Endothelial cell of umbilical vein (primary cell): ENCODE data around the gene FAM124B.

Experiments used
- CTCF ChIP-seq, 2 donors: IDR thresholded peaks; 1 replicate in 1 of 2; 2 replicates in 1 of 2; pipeline ENCODE4 v1.5.1; 2011; ENCODE audit warnings: low read length in 2 of 2, mild to moderate bottlenecking in 2 of 2, moderate library complexity in 2 of 2, control low read depth in 1 of 2, inconsistent platforms in 1 of 2, low read depth in 1 of 2; ENCODE audit not compliant: insufficient read depth in 1 of 2; ENCODE audit errors: extremely low read depth in 1 of 2
- EZH2 ChIP-seq: IDR thresholded peaks from 2 replicates; pipeline ENCODE4 v1.6.1; 2012; ENCODE audit warnings: borderline replicate concordance, low read depth, mild to moderate bottlenecking, moderate library complexity, low read length, inconsistent platforms; ENCODE audit not compliant: severe bottlenecking
- GATA2 ChIP-seq: IDR thresholded peaks from 2 replicates; pipeline ENCODE4 v1.7.0; 2011; ENCODE audit warnings: low read depth, mild to moderate bottlenecking, moderate library complexity, mixed read lengths, low read length; ENCODE audit not compliant: insufficient read length, insufficient read depth
- JUN ChIP-seq: IDR thresholded peaks from 2 replicates; pipeline ENCODE4 v1.6.1; 2011; ENCODE audit warnings: borderline replicate concordance, low read depth; ENCODE audit not compliant: insufficient read length, insufficient read depth
- MAX ChIP-seq: IDR thresholded peaks from 2 replicates; pipeline ENCODE4 v1.6.1; 2011; ENCODE audit not compliant: insufficient read depth, insufficient read length
- MYC ChIP-seq: IDR thresholded peaks from one replicate; pipeline ENCODE4 v1.6.1; 2011; ENCODE audit warnings: mild to moderate bottlenecking, low read depth, low read length
- POLR2A ChIP-seq: IDR thresholded peaks from 2 replicates; pipeline ENCODE4 v1.6.1; 2012; ENCODE audit warnings: low read depth, mild to moderate bottlenecking, control low read depth, low read length
- POLR2AphosphoS5 ChIP-seq: IDR thresholded peaks from 2 replicates; pipeline ENCODE4 v1.6.1; 2012; ENCODE audit warnings: low read depth, mild to moderate bottlenecking, control low read depth, low read length, moderate library complexity; ENCODE audit not compliant: insufficient read depth

GRCh38 chr2:224369028-224369632 is 32.8 kb downstream of the FAM124B start:
- no peak for TF ChIP-seq EZH2
- no peak for TF ChIP-seq MYC
- TF ChIP-seq CTCF (IDR thresholded peaks at IDR 0.05; ENCODE audit: extremely low read depth in 1 of 2, insufficient read depth in 1 of 2, low read depth in 1 of 2, low read length in 2 of 2) = peak; percentile 49 to 50
- TF ChIP-seq POLR2A = no peak
- TF ChIP-seq POLR2AphosphoS5 = no peak
- no peak for TF ChIP-seq GATA2
- TF ChIP-seq JUN = no peak
- no peak for TF ChIP-seq MAX
